SH-SY5Y (cell line): ENCODE measurements around the gene CUL1.

Source experiments
- GATA2 ChIP-seq: IDR thresholded peaks from 2 replicates; pipeline ENCODE4 v1.6.1; 2011; ENCODE audit warnings: mild to moderate bottlenecking, low read depth, low read length
- GATA3 ChIP-seq: IDR thresholded peaks from 2 replicates; pipeline ENCODE4 v1.6.1; 2011; ENCODE audit warnings: low read depth, mild to moderate bottlenecking, low read length, moderate library complexity

- TF ChIP-seq GATA2 = no peak
- no peak for TF ChIP-seq GATA3
Observed at GRCh38 chr7:148761499-148762278, 63.0 kb downstream of the CUL1 start.
